Stimulated activated CD8-positive, alpha-beta memory T cell treated with anti-CD3 and anti-CD28 coated beads, Interleukin-12 subunit alpha, Interleukin-12 subunit beta, amount 100 ng/mL, for 4 hours (primary cell): Measurements from ENCODE around the gene KIF9.
"Not testable (repeated sequence)": the region's sequence is repeated elsewhere in the genome, so short reads cannot be mapped to it uniquely, and the experiment has no call there.

ENCODE experiments used
- DNase-seq: peaks from one replicate; pipeline ENCODE4 v3.0.0-alpha.2; 2020; ENCODE audit warnings: low read depth

The KIF9 gene

GRCh38 chr3:47250309-47251060, 32.1 kb downstream of the KIF9 start:
- no peak for DNase-seq

- DNase-seq = no peak
Observed at GRCh38 chr3:47247131-47248064, 35.2 kb downstream of the KIF9 start.

- no peak for DNase-seq
Observed at GRCh38 chr3:47245271-47245670, 37.3 kb downstream of the KIF9 start.

- DNase-seq = no peak
Observed at GRCh38 chr3:47244531-47245100, 38.0 kb downstream of the KIF9 start.

- no peak for DNase-seq
Observed at GRCh38 chr3:47243419-47244147, 39.0 kb downstream of the KIF9 start.

- DNase-seq = no peak
Observed at GRCh38 chr3:47239929-47240328, 42.7 kb downstream of the KIF9 start.

- DNase-seq = no peak
Observed at GRCh38 chr3:47238017-47238416, 44.6 kb downstream of the KIF9 start.

- no peak for DNase-seq
Observed at GRCh38 chr3:47228088-47228487, 54.5 kb downstream of the KIF9 start.

GRCh38 chr3:47227678-47228077, 54.9 kb downstream of the KIF9 start:
- DNase-seq = no peak

GRCh38 chr3:47225310-47225906, 57.2 kb downstream of the KIF9 start:
- DNase-seq = no peak

GRCh38 chr3:47223755-47224154, 58.8 kb downstream of the KIF9 start:
- no peak for DNase-seq

GRCh38 chr3:47221798-47222197, 60.8 kb downstream of the KIF9 start:
- no peak for DNase-seq

GRCh38 chr3:47210863-47211405, 71.7 kb downstream of the KIF9 start:
- DNase-seq = no peak

- DNase-seq = not testable (repeated sequence)
Observed at GRCh38 chr3:47206022-47206421, 76.6 kb downstream of the KIF9 start.

- no peak for DNase-seq
Observed at GRCh38 chr3:47204875-47205274, 77.7 kb downstream of the KIF9 start.

GRCh38 chr3:47202542-47202941, 80.1 kb downstream of the KIF9 start:
- DNase-seq = no peak

- DNase-seq = no peak
Observed at GRCh38 chr3:47197287-47197686, 85.3 kb downstream of the KIF9 start.

- no peak for DNase-seq
Observed at GRCh38 chr3:47194994-47195393, 87.6 kb downstream of the KIF9 start.

GRCh38 chr3:47193871-47194859, 88.4 kb downstream of the KIF9 start:
- DNase-seq = no peak

- DNase-seq = no peak
Observed at GRCh38 chr3:47186285-47186684, 96.3 kb downstream of the KIF9 start.
